C1 segment of cervical spinal cord (tissue), 14 donors: ENCODE results near the gene SRA1.
A peak's percentile ranks its signal among the peaks of the same experiment; 100 is the strongest.

Experiments used
- DNase-seq, 14 donors: peaks; one replicate each; lab custom pipeline; 2025; lab: John Stamatoyannopoulos, UW

The SRA1 gene

DNA sequence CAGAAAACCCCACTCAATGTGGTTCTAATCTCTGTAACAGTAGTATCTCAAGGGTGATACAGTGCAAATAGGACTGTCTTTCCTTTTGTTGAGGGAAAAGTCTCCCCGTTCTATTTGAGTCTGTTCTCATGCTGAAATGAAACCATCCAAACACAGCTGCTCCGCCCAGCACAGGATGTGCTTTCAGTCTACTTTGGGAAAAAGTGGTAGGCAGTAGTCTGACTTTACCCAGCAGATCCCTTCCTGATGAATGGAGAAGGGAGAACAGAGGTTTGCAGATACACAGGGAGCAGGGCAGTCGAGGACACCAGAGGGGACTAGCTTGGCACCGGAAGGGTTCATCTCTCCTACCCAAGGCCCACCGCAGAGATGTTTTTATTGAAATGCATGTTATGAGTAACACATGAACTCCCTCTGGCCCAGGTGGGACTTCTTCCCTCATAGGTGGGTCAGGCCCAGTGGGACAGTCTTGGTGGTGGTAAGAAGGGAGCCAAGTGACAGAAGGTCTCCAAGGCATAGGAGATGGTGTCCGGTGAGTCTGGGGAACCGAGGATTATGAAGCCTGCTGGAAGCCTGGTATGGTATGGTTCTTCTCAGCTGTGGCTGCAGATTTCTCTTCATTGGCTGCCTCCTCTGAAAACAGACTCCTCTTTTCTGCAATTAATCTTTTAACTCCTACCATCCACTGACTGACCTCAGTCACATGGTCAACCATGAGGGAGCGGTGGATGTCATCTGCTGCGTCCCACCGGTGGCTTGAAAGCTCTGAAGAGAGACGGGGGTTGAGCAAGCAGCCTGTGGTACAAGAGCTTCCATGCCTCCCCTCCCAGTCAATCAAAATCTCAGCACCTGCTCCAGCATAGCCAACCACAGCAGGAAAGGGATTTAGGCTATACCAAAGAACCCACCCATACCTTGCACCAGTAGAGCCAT, 6.9 kb downstream of the SRA1 start:
- no peak for DNase-seq

- peak in 3 of 14 donors; percentile 16 to 39 (median 24) for DNase-seq
Observed at GRCh38 chr5:140549237-140550144, 7.8 kb downstream of the SRA1 start.

DNA sequence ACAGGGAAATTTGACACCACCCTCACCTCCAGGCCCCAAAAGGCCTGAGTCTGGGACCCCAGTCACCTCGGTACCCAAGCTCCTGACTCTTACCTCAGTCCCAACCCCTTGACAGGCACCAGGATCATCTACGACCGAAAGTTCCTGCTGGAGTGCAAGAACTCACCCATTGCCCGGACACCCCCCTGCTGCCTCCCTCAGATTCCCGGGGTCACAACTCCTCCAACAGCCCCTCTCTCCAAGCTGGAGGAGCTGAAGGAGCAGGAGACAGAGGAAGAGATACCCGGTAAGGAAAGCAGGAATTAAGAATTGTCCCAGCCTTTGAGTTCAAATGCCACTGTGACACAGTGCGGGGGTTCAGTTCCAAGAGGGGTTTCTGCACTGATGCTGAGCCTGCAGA, 8.5 kb downstream of the SRA1 start:
- no peak for DNase-seq

- no peak for DNase-seq
Observed at GRCh38 chr5:140548300-140548688, 9.0 kb downstream of the SRA1 start.

GRCh38 chr5:140547508-140548299, 9.6 kb downstream of the SRA1 start, which contains the start of gene EIF4EBP3:
Gene EIF4EBP3 (plus strand): TSS chr5:140547662. CDS start chr5:140547738, 76 bp downstream.
- peak; percentile 52 to 97 (median 91) for DNase-seq

DNA sequence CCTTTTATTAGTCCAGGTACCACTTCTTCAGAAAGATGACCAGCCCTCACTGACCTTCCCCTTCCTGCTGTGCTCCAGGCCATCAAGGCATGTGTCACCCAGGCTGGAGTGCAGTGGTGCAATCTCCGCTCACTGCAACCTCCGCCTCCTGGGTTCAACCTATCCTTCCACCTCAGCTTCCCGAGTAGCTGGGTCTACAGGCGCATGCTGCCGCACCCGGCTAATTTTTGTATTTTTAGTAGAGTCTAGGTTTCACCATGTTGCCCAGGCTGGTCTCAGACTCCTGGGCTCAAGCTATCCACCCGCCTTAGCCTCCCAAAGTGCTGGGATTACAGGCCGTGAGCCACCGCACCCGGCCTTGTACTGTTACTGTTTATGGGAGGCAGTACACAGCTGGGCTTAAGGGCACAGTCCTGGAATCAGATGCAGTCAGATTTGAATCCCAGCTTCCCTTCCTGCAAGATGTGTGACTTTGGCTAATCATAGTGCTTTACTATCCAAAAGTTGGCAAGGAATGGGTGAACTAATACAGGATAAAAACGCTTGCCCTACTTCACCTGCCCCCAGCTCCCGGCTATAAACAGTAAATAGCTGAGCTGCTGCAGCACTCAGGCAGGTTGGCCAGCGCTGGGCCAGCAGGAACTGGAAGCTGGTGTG, 10.3 kb downstream of the SRA1 start:
- no peak for DNase-seq

DNA sequence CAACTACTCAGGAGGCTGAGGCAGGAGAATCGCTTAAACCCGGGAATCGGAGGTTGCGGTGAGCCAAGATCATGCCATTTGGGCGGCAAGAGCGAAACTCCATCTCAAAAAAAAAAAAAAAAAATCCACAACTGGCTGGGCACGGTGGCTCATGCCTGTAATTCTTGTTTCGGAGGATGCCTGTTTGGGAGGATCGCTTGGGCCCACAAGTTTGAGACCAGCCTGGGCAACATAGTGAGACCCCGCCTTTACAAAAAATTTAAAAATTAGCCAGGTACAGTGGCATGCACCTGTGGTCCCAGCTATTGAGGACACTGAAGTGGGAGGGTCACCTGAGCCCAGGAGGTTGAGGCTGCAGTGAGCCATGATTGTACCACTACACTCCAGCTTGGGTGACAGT, 11.7 kb downstream of the SRA1 start:
- no peak for DNase-seq

- DNase-seq: no peak
Observed at GRCh38 chr5:140544986-140545385, 12.3 kb downstream of the SRA1 start.

- no peak for DNase-seq
Observed at GRCh38 chr5:140542972-140543371, 14.3 kb downstream of the SRA1 start.

GRCh38 chr5:140540227-140540626, 17.0 kb downstream of the SRA1 start:
- no peak for DNase-seq

GRCh38 chr5:140524003-140524402, 33.3 kb downstream of the SRA1 start:
- no peak for DNase-seq

GRCh38 chr5:140513124-140513523, 44.1 kb downstream of the SRA1 start:
- no peak for DNase-seq

GRCh38 chr5:140509898-140510297, 47.4 kb downstream of the SRA1 start:
- no peak for DNase-seq

DNA sequence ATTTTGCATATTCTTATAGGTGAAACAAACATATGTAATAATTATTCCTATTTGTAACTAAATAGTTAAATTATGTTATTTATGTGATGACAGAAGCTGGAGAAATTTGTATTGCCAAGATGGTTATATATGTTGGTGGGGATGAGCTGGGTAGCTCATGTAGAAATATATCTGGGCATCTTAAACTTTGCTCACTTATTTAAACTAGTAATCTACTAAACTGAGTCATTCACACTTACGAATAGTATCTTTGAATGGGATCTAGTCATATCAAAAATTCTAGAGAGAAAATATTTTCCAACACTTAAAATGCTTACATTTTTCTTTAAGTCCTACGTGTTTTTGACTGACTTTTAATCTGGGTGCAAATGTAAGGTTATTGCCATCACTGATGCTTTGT, 54.4 kb downstream of the SRA1 start:
- no peak for DNase-seq
